K562 (cell line): Measurements from ENCODE around the gene URAD. TPM values are rescaled to one million over a fixed set of nuclear protein-coding genes. Genes with fewer than 3 reads are reported as not detected.

ENCODE experiments used
- MAX ChIP-seq: sonication (generic); formaldehyde crosslinking; IDR thresholded peaks from 2 replicates; pipeline ENCODE4 v1.9.0; 2022; ENCODE audit warnings: mild to moderate bottlenecking, missing genetic modification reagents
- NR2C1 ChIP-seq, 2 experiments: fragments of 450-650 bp; IDR thresholded peaks; 2 replicates each; pipeline ENCODE4 v1.6.1; 2017; ENCODE audit warnings: mild to moderate bottlenecking in 2 of 2, antibody characterized with exemption in 1 of 2, inconsistent platforms in 1 of 2, missing compliant biosample characterization in 1 of 2, missing genetic modification characterization in 1 of 2
- REST ChIP-seq, 2 experiments: fragments of 450-650 bp; formaldehyde crosslinking in 1 of 2; IDR thresholded peaks; 2 replicates each; pipeline versions ENCODE4 v1.4.0 to v1.6.1; 2014 to 2020; ENCODE audit warnings: mild to moderate bottlenecking in 2 of 2, borderline replicate concordance in 1 of 2, low read depth in 1 of 2
- ZBTB26 ChIP-seq: fragments of 450-650 bp; formaldehyde crosslinking; IDR thresholded peaks from 2 replicates; pipeline ENCODE4 v1.4.0; 2022; ENCODE audit warnings: missing genetic modification characterization
- polyA plus RNA-seq, 8 experiments: library from polyadenylated mRNA; depleted of rRNA in 4 of 8; stranded (reverse) in 5 of 8; unstranded in 3 of 8; fragments of >200 nt; fragmentation: Nextera tagmentation in 2 of 8; fragmentation: Illumina TruSeq in 1 of 8; extraction: Ambion mirVana in 2 of 8; extraction: Trizol in 1 of 8; gene quantifications; 2 replicates each; pipeline versions ENCODE4 v1.2.1 to v1.2.3, GENCODE V29; 2011 to 2014; ENCODE audit warnings: inconsistent platforms in 1 of 8, missing spikeins in 1 of 8
- total RNA-seq, 7 experiments: library from RNA; depleted of rRNA in 6 of 7; stranded (reverse); fragments of >200 nt in 6 of 7; fragmentation: Illumina TruSeq in 2 of 7; extraction: Trizol in 2 of 7; gene quantifications; 2 replicates each; pipeline versions ENCODE4 v1.2.1 to v1.2.3, GENCODE V29; 2011 to 2021; ENCODE audit warnings: low replicate concordance in 1 of 7
- TF ChIP-seq, protein P1 (sequence below): sonication (generic); formaldehyde crosslinking; IDR thresholded peaks from 2 replicates; pipeline ENCODE4 v1.8.1; 2022; ENCODE audit warnings: missing genetic modification reagents

Gene URAD
- total and polyA plus RNA-seq, 9 of the 15 experiments (the other 6 are each of a cell fraction or from before 2014, with no cell fraction given), result not detected

- no peak for TF ChIP-seq REST (IDR thresholded peaks at IDR 0.05; ENCODE audit: borderline replicate concordance)
- TF ChIP-seq REST (CRISPR knock-in tag; IDR thresholded peaks at IDR 0.05; ENCODE audit: low read depth), result no peak
- no peak for TF ChIP-seq NR2C1 (IDR thresholded peaks at IDR 0.05)
- no peak for TF ChIP-seq NR2C1 (tag; IDR thresholded peaks at IDR 0.05)
- TF ChIP-seq MAX (CRISPR knock-in tag), result no peak
- TF ChIP-seq ZBTB26 (CRISPR knock-in tag), result no peak
- TF ChIP-seq, protein P1, sequence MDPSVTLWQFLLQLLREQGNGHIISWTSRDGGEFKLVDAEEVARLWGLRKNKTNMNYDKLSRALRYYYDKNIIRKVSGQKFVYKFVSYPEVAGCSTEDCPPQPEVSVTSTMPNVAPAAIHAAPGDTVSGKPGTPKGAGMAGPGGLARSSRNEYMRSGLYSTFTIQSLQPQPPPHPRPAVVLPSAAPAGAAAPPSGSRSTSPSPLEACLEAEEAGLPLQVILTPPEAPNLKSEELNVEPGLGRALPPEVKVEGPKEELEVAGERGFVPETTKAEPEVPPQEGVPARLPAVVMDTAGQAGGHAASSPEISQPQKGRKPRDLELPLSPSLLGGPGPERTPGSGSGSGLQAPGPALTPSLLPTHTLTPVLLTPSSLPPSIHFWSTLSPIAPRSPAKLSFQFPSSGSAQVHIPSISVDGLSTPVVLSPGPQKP (CRISPR knock-in tag), result no peak
These were observed 3.4 kb upstream of the URAD start (continued) for GRCh38 chr13:27991881-27992280.
